ENCODE data around the gene ZNF789.

The ZNF789 gene

DNA sequence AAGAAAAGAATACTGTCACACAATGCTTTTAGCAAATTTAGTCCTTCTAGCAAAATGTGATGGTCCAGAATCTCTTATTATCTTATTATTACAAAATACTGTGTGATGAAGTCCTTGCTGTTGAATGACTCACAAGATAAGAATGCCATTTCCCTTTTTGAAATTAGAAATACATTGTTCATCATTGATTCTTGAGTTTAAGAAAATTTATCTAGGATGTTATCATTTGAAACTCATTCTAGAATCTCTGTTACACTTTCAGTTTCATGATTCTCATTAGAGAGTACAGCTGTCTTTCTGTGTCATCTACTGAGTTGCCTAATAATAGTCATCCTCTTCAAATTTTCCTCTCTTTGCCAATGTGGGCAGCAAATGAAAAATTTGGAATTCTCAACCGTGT, 41.4 kb downstream of the ZNF789 start:
- DNase-seq = no peak

DNA sequence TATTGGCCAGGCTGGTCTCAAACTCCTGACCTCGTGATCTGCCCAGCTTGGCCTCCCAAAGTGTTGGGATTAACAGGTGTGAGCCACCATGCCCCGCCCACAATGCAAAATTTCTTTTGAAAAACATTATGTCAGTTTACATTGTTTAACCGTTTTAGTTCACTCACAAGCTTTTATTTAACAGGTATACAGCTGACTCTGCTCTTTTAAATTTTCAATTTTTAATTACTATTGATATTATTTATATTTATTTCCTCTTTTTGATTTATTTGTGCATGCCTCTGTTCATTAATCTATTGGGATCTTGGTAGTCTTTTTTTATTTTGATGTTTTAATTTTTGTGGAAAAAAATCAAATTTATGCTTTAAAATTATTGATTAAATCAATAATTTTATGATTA, 48.7 kb downstream of the ZNF789 start:
- no peak for DNase-seq

DNA sequence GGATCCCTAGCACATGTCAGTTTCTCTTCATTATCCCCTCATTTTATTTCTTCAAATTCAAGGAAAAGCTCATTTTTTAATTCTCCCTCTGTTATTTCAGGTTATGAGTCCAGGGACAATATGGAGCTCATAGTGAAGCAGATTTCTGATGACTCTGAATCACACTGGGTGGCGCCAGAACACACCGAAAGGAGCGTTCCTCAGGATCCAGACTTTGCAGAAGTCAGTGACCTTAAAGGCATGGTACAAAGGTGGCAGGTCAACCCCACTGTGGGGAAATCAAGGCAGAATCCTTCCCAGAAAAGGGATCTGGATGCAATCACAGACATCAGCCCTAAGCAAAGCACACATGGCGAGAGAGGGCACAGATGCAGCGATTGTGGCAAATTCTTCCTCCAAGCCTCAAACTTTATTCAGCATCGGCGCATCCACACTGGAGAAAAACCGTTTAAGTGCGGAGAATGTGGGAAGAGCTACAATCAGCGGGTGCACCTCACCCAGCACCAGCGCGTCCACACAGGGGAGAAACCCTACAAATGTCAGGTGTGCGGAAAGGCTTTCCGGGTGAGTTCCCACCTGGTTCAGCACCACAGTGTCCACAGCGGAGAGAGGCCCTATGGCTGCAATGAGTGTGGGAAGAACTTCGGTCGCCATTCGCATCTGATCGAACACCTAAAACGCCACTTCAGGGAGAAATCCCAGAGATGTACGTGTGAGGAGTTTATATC, 53.2 kb downstream of the ZNF789 start:
- peak; percentile 19 for DNase-seq

DNA sequence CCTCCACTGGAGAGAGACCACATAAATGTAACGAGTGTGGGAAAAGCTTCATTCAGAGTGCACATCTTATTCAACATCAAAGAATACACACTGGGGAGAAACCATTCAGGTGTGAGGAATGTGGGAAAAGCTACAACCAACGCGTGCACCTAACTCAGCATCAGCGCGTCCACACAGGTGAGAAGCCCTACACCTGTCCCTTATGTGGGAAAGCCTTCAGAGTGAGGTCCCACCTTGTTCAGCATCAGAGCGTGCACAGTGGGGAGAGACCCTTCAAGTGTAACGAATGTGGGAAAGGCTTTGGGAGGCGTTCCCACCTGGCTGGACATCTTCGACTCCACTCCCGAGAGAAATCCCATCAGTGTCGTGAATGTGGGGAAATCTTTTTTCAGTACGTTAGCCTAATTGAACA, 58.7 kb downstream of the ZNF789 start:
- DNase-seq = no peak

DNA sequence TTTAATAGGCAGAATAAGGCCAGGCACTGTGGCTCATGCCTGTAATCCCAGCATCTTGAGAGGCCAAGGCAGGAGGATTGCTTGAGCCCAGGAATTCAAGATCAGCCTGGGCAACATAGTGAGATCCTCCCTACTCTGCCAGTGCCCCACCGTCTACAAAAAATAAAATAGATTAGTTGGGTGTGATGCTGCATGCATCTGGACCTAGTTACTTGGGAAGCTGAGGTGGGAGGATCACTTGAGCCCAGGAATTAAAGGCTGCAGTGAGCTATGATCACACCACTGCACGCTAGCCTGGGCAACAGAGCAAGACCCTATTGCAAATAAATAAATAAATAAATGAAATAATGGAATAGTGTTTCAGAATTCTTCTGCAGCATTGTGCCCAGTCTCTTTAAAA, 63.0 kb downstream of the ZNF789 start:
- no peak for DNase-seq

All from CD4-positive, alpha-beta T cell treated with Interleukin-21 for 1 hour (primary cell).